Loucy (cell line): ENCODE measurements around the gene SPECC1.

Source experiments
- H2AFZ ChIP-seq: fragments of 200-600 bp; sonication (generic); 2 replicates; pipeline ENCODE4 v1.6.0; 2016; ENCODE audit warnings: antibody characterized with exemption, mild to moderate bottlenecking, low read length, moderate library complexity
- H3F3A ChIP-seq: fragments of 200-600 bp; 2 replicates; pipeline ENCODE4 v1.6.0; 2016; ENCODE audit warnings: antibody characterized with exemption, low read depth, mild to moderate bottlenecking
- H3K27me3 ChIP-seq: fragments of 200-600 bp; sonication (generic); 2 replicates; pipeline ENCODE4 v1.6.1; 2014; ENCODE audit warnings: low read length, mild to moderate bottlenecking; ENCODE audit not compliant: insufficient read depth, poor library complexity, severe bottlenecking
- H3K36me3 ChIP-seq: fragments of 200-600 bp; sonication (generic); 2 replicates; pipeline ENCODE4 v1.6.1; 2016; ENCODE audit warnings: low read length; ENCODE audit not compliant: insufficient read depth
- H3K4me1 ChIP-seq: fragments of 200-600 bp; sonication (generic); 2 replicates; pipeline ENCODE4 v1.5.1; 2014; ENCODE audit warnings: low read length, mild to moderate bottlenecking; ENCODE audit not compliant: insufficient read depth, poor library complexity, severe bottlenecking
- H3K4me2 ChIP-seq: fragments of 200-600 bp; sonication (generic); 2 replicates; pipeline ENCODE4 v1.6.0; 2014; ENCODE audit warnings: antibody characterized with exemption, low read length, low read depth, mild to moderate bottlenecking; ENCODE audit not compliant: poor library complexity, severe bottlenecking
- H3K4me3 ChIP-seq: fragments of 200-600 bp; sonication (generic); 2 replicates; pipeline ENCODE4 v1.5.1; 2014; ENCODE audit warnings: low read length, mild to moderate bottlenecking, mixed read lengths; ENCODE audit not compliant: poor library complexity, severe bottlenecking
- H3K79me2 ChIP-seq: fragments of 200-600 bp; sonication (generic); 2 replicates; pipeline ENCODE4 v1.6.1; 2014; ENCODE audit warnings: low read length; ENCODE audit not compliant: insufficient read depth
- H3K9ac ChIP-seq: fragments of 200-600 bp; sonication (generic); 2 replicates; pipeline ENCODE4 v1.6.0; 2014; ENCODE audit warnings: mild to moderate bottlenecking, low read depth, low read length, moderate library complexity; ENCODE audit not compliant: poor library complexity, severe bottlenecking
- H3K9me2 ChIP-seq: fragments of 200-600 bp; sonication (generic); replicated peaks from 2 replicates; pipeline ENCODE4 v1.6.1; 2016; ENCODE audit warnings: low read depth, low read length, mixed read lengths
- H3K9me3 ChIP-seq: fragments of 200-600 bp; sonication (generic); 2 replicates; pipeline ENCODE4 v1.6.1; 2014; ENCODE audit warnings: mild to moderate bottlenecking, antibody characterized with exemption, low read length, low read depth; ENCODE audit not compliant: insufficient read depth
- H4K20me1 ChIP-seq: fragments of 200-600 bp; sonication (generic); 2 replicates; pipeline ENCODE4 v1.6.0; 2014; ENCODE audit warnings: antibody characterized with exemption, low read length, mild to moderate bottlenecking; ENCODE audit not compliant: insufficient read depth, poor library complexity, severe bottlenecking
- CTCF ChIP-seq: fragments of 200-600 bp; sonication (generic); conservative IDR thresholded peaks from 2 replicates; pipeline ENCODE4 v1.5.1; 2014; ENCODE audit warnings: mild to moderate bottlenecking, antibody characterized with exemption, low read length
- EZH2phosphoT487 ChIP-seq: fragments of 200-600 bp; IDR thresholded peaks from 2 replicates; pipeline ENCODE4 v1.6.1; 2018; ENCODE audit warnings: antibody characterized with exemption, mild to moderate bottlenecking, moderate library complexity, borderline replicate concordance

Gene SPECC1

GRCh38 chr17:20109076-20109475, 99.9 kb downstream of the SPECC1 start:
- TF ChIP-seq EZH2phosphoT487 (no peak), CTCF (no peak)
- Histone ChIP-seq H3K9ac (no peak overlapping the region), H3F3A (no peaks in the 10 kb centered on the region), H3K4me2 (no peak overlapping the region), H3K36me3 (peaks cover 21% of the 10 kb centered on the region; the same call in 1 of the 2 replicates), H3K27me3 (no peaks in the 10 kb centered on the region), H2AFZ (no peak overlapping the region), H4K20me1 (no peaks in the 10 kb centered on the region), H3K79me2 (no peaks in the 10 kb centered on the region), H3K9me2 (no peaks in the 10 kb centered on the region), H3K4me1 (no peaks in the 10 kb centered on the region), H3K9me3 (no peaks in the 10 kb centered on the region), H3K4me3 (no peak overlapping the region)

DNA sequence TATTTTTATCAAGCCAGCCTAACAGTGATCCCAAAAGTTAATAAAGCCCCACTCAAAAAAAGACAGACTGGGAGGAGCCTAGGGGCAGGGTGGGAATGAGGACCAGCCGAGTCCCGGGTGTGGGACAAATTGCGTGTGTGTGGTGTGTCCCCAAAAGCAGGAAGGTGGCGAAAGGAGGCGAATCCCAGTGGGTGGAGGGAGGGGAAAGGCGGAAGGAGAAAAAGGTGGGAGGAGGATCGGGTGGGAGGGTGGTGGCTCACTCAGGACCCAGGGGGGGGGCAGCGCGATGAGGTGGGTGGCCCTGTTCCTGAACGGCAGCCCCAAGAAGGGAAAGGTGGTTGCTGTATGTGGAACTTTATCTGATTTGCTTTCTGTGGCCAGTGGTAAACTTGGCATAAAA, 102.4 kb downstream of the SPECC1 start:
- H3K36me3 ChIP-seq = peaks cover 21% of the 10 kb centered on the region; the same call in 1 of the 2 replicates
- no peaks in the 10 kb centered on the region for H3K4me1 ChIP-seq
- H3K27me3 ChIP-seq = no peaks in the 10 kb centered on the region
- no peaks in the 10 kb centered on the region for H3K9me2 ChIP-seq
- no peaks in the 10 kb centered on the region for H3K9me3 ChIP-seq
- no peak overlapping the region for H2AFZ ChIP-seq
- H4K20me1 ChIP-seq = no peaks in the 10 kb centered on the region
- no peaks in the 10 kb centered on the region for H3K79me2 ChIP-seq
- TF ChIP-seq CTCF (no peak), EZH2phosphoT487 (no peak)
- no peak overlapping the region for H3K4me2 ChIP-seq
- no peak overlapping the region for H3K4me3 ChIP-seq
- no peaks in the 10 kb centered on the region for H3F3A ChIP-seq
- no peak overlapping the region for H3K9ac ChIP-seq

DNA sequence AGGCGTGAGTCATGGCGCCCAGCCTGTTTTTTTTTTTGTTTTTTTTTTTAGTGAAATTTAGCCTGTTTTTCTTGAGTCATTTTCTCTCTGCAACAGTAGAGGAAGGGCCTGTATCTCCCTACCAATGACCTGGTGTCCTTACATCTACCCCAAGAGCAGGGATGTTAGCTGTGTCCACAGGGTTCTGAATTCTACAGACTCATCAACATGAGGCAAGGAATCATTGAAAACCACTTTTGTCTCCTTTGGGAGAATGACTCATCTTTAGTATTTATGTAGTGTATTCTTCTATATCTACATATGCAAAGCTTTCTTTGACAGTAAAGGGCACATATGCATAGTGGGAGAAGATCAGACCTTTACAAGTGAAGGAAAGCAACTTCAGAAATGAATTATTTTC, 105.3 kb downstream of the SPECC1 start:
- Histone ChIP-seq H3K36me3 (peaks cover 21% of the 10 kb centered on the region; the same call in 1 of the 2 replicates), H3K27me3 (no peaks in the 10 kb centered on the region), H2AFZ (no peak overlapping the region), H4K20me1 (no peaks in the 10 kb centered on the region), H3K4me1 (no peaks in the 10 kb centered on the region), H3K4me2 (no peak overlapping the region), H3K9me3 (no peaks in the 10 kb centered on the region), H3K9ac (no peak overlapping the region), H3K79me2 (no peaks in the 10 kb centered on the region), H3K4me3 (no peak overlapping the region), H3K9me2 (no peaks in the 10 kb centered on the region), H3F3A (no peaks in the 10 kb centered on the region)
- TF ChIP-seq EZH2phosphoT487 = no peak
- TF ChIP-seq CTCF = no peak
